IMR-90 (cell line): ENCODE data around the gene PDE6A. TPM values are rescaled to one million over a fixed set of nuclear protein-coding genes. Genes with fewer than 3 reads are reported as not detected.

Source experiments
- ATAC-seq: fragments of 200-7000 bp; cut with Tn5 transposase; 2 replicates; pipeline ENCODE4 v1.9.1; 2020; ENCODE audit warnings: low read depth, mild to moderate bottlenecking, moderate library complexity
- BruUV-seq: library from RNA; stranded (reverse); fragments of 400-500 nt; replicated peaks from 2 replicates; lab custom pipeline; 2021; lab: Mats Ljungman, UMichigan
- CTCF ChIA-PET: fragments of 300-600 bp; formaldehyde crosslinking; extraction: SDS; loops from one replicate; lab custom pipeline; 2021; ENCODE audit warnings: antibody characterized with exemption; lab: Yijun Ruan, JAX
- POLR2A ChIA-PET: fragments of 300-600 bp; sonication (Branson Sonifier 250); formaldehyde crosslinking; loops from one replicate; lab custom pipeline; 2022; ENCODE audit warnings: antibody characterized with exemption; ENCODE audit not compliant: unreplicated experiment; lab: Charles Lee
- DNase-seq: peaks from one replicate; pipeline ENCODE4 v3.0.0; 2013
- H2AFZ ChIP-seq: replicated peaks from 2 replicates; pipeline ENCODE3; 2013; ENCODE audit warnings: low read length, mild to moderate bottlenecking; ENCODE audit not compliant: poor library complexity
- H2AK5ac ChIP-seq: 2 replicates; pipeline ENCODE4 v1.6.1; 2013; ENCODE audit warnings: low read depth, low read length, inconsistent platforms
- H2AK9ac ChIP-seq: replicated peaks from 2 replicates; pipeline ENCODE3; 2013; ENCODE audit warnings: mild to moderate bottlenecking, low read depth, low read length, moderate library complexity; ENCODE audit not compliant: poor library complexity
- H2BK120ac ChIP-seq: 2 replicates; pipeline ENCODE4 v1.6.1; 2013; ENCODE audit warnings: low read depth, low read length, inconsistent platforms
- H2BK15ac ChIP-seq: 3 replicates; pipeline ENCODE4 v1.6.1; 2013; ENCODE audit warnings: low read depth, low read length, inconsistent platforms
- H2BK20ac ChIP-seq: 2 replicates; pipeline ENCODE4 v1.6.1; 2013; ENCODE audit warnings: low read depth, mild to moderate bottlenecking, inconsistent platforms, low read length, moderate library complexity
- H2BK5ac ChIP-seq: 2 replicates; pipeline ENCODE4 v1.6.1; 2013; ENCODE audit warnings: mild to moderate bottlenecking, low read depth, low read length, inconsistent platforms; ENCODE audit not compliant: poor library complexity, severe bottlenecking
- H3K14ac ChIP-seq: replicated peaks from 2 replicates; pipeline ENCODE4 v1.6.1; 2013; ENCODE audit warnings: low read depth, low read length, inconsistent platforms
- H3K18ac ChIP-seq: 2 replicates; pipeline ENCODE4 v1.6.1; 2013; ENCODE audit warnings: low read depth, low read length, control low read depth
- H3K23ac ChIP-seq: 2 replicates; pipeline ENCODE4 v1.6.1; 2013; ENCODE audit warnings: low read depth, low read length, inconsistent platforms
- H3K27ac ChIP-seq: 2 replicates; pipeline ENCODE4 v1.5.1; 2013; ENCODE audit warnings: mild to moderate bottlenecking, control low read depth, low read length; ENCODE audit not compliant: insufficient read depth
- H3K27me3 ChIP-seq: 2 replicates; pipeline ENCODE4 v1.6.1; 2013; ENCODE audit warnings: low read length; ENCODE audit not compliant: control insufficient read depth, insufficient read depth
- H3K36me3 ChIP-seq: 2 replicates; pipeline ENCODE4 v1.6.1; 2013; ENCODE audit warnings: low read length, mixed read lengths; ENCODE audit not compliant: control insufficient read depth, insufficient read depth
- H3K4ac ChIP-seq: 2 replicates; pipeline ENCODE4 v1.6.1; 2013; ENCODE audit warnings: low read depth, low read length, inconsistent platforms
- H3K4me1 ChIP-seq: 2 replicates; pipeline ENCODE4 v1.6.1; 2013; ENCODE audit warnings: low read length, mixed read lengths; ENCODE audit not compliant: control insufficient read depth, insufficient read depth
- H3K4me2 ChIP-seq: 2 replicates; pipeline ENCODE4 v1.6.1; 2013; ENCODE audit warnings: low read depth, mild to moderate bottlenecking, control low read depth, low read length, moderate library complexity
- H3K4me3 ChIP-seq: 2 replicates; pipeline ENCODE4 v1.5.1; 2013; ENCODE audit warnings: low read depth, mild to moderate bottlenecking, control low read depth, low read length, moderate library complexity; ENCODE audit not compliant: insufficient read depth
- H3K56ac ChIP-seq: 2 replicates; pipeline ENCODE4 v1.6.1; 2013; ENCODE audit warnings: low read length, inconsistent platforms; ENCODE audit not compliant: insufficient read depth; ENCODE audit errors: extremely low read depth
- H3K79me1 ChIP-seq, 2 experiments: 2 replicates each; pipeline ENCODE4 v1.6.1; 2013; ENCODE audit warnings: low read length in 2 of 2, inconsistent platforms in 1 of 2, low read depth in 1 of 2
- H3K9ac ChIP-seq: 2 replicates; pipeline ENCODE4 v1.6.1; 2013; ENCODE audit warnings: low read depth, low read length, control low read depth
- H3K9me1 ChIP-seq: 2 replicates; pipeline ENCODE4 v1.6.1; 2013; ENCODE audit warnings: low read length, inconsistent platforms; ENCODE audit not compliant: insufficient read depth
- H3K9me3 ChIP-seq: 2 replicates; pipeline ENCODE4 v1.6.1; 2013; ENCODE audit warnings: low read length; ENCODE audit not compliant: control insufficient read depth, insufficient read depth
- H4K20me1 ChIP-seq: 2 replicates; pipeline ENCODE4 v1.6.1; 2013; ENCODE audit warnings: low read length, inconsistent platforms; ENCODE audit not compliant: insufficient read depth
- H4K5ac ChIP-seq: 2 replicates; pipeline ENCODE4 v1.6.1; 2013; ENCODE audit warnings: mild to moderate bottlenecking, low read depth, low read length, control low read depth
- H4K8ac ChIP-seq, 2 experiments: 2 replicates each; pipeline ENCODE4 v1.6.1; 2013; ENCODE audit warnings: low read depth in 2 of 2, low read length in 2 of 2, control low read depth in 1 of 2, inconsistent platforms in 1 of 2
- H4K91ac ChIP-seq: 2 replicates; pipeline ENCODE4 v1.6.1; 2013; ENCODE audit warnings: low read depth, low read length, inconsistent platforms; ENCODE audit not compliant: insufficient read depth
- CHD1 ChIP-seq: IDR thresholded peaks from 2 replicates; pipeline ENCODE4 v1.6.1; 2012; ENCODE audit warnings: low read depth, low read length, improper control_type of control experiment
- USF2 ChIP-seq: fragments of 150-350 bp; IDR thresholded peaks from 2 replicates; pipeline ENCODE4 v1.6.1; 2017; ENCODE audit warnings: mild to moderate bottlenecking, antibody characterized with exemption, low read length, low read depth
- WGBS, 2 experiments: methylation state at CpG; one replicate each; pipeline versions ENCODE4 v1.1.5 to v1.1.7; 2013; ENCODE audit warnings: missing lambda C conversion rate in 2 of 2; ENCODE audit not compliant: insufficient read length in 1 of 2; ENCODE audit errors: extremely low coverage in 2 of 2; 5-methylcytosine and 5-hydroxymethylcytosine counted together
- dilution Hi-C: fragments of 300-500 bp; cut with HindIII; formaldehyde crosslinking; loops from one replicate; pipeline ENCODE4 v1.14.3; 2018; ENCODE audit warnings: low sequenced_read_pairs; ENCODE audit not compliant: unreplicated experiment
- in situ Hi-C: fragments of 300-500 bp; cut with MboI; formaldehyde crosslinking; loops from 3 replicates; pipeline ENCODE4 v1.14.3; 2019; ENCODE audit warnings: low sequenced_read_pairs, inconsistent platforms, mixed read lengths
- intact Hi-C: fragments of 100-400 bp; cut with micrococcal nuclease; formaldehyde crosslinking; loops from 2 replicates; pipeline ENCODE4 v1.10.0; 2022
- polyA plus RNA-seq, 3 experiments: library from polyadenylated mRNA; depleted of rRNA; stranded (reverse); fragments of >200 nt; gene quantifications; 2 replicates each; pipeline ENCODE4 v1.2.3, GENCODE V29; 2012; ENCODE audit warnings: low replicate concordance in 1 of 3
- total RNA-seq: library from RNA; depleted of rRNA; stranded (reverse); fragments of >200 nt; gene quantifications from 2 replicates; pipeline ENCODE4 v1.2.3, GENCODE V29; 2012

The PDE6A gene
- total and polyA plus RNA-seq, 2 of the 4 experiments (the other 2 are of a cell fraction), result not detected

DNA sequence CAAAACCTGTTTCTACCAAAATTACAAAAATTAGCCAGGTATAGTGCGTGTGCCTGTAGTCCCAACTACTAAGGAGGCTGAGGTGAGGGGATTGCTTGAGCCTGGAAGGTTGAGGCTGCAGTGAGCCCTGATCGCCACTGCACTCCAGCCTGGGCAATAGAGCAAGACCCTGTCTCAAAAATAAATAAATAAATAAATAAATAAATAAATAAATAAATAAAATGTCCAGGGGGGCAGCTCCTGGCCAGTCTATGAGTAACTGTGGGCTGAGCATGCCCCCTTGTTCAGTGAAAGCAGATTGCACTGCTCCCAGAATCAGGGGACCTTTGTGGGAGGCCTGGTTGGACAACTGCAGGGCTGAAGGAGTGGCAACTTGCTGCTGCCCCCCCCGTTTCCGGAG lies 62.7 kb downstream of the PDE6A start:
- no peak overlapping the region for H2AFZ ChIP-seq
- H4K91ac ChIP-seq, result no peak overlapping the region
- no peak overlapping the region for H2BK120ac ChIP-seq
- H3K4ac ChIP-seq, result no peak overlapping the region
- no peaks in the 10 kb centered on the region for H3K9me3 ChIP-seq
- no peak overlapping the region for H4K8ac ChIP-seq
- peaks cover 12% of the 10 kb centered on the region for H3K27me3 ChIP-seq
- DNase-seq (no peak), ATAC-seq (no peak)
- no peak overlapping the region for H2AK5ac ChIP-seq
- no peak overlapping the region for H3K18ac ChIP-seq
- intact Hi-C loops (no loop called here), in situ Hi-C loops (no loop called here), dilution Hi-C loops (no loop called here)
- no peak overlapping the region for H3K9ac ChIP-seq
- ChIA-PET CTCF (no interaction called here), POLR2A (no interaction called here)
- no peak overlapping the region for H4K5ac ChIP-seq
- H2BK15ac ChIP-seq, result no peak overlapping the region
- no peak overlapping the region for H2BK5ac ChIP-seq
- no peak overlapping the region for H2BK20ac ChIP-seq
- no peak overlapping the region for H3K27ac ChIP-seq
- H4K20me1 ChIP-seq, result no peaks in the 10 kb centered on the region
- no peaks in the 10 kb centered on the region for H3K36me3 ChIP-seq
- TF ChIP-seq CHD1, result no peak
- TF ChIP-seq USF2, result no peak
- H3K9me1 ChIP-seq, result no peaks in the 10 kb centered on the region
- H3K56ac ChIP-seq, result no peak overlapping the region
- no peak overlapping the region for H3K4me2 ChIP-seq
- H2AK9ac ChIP-seq, result no peak overlapping the region
- no CpG with 5 or more reads among the region's 4 CpGs for WGBS, 2 experiments
- no TSS peak for BruUV-seq
- no peaks in the 10 kb centered on the region for H3K79me1 ChIP-seq
- no peak overlapping the region for H3K4me3 ChIP-seq
- H3K23ac ChIP-seq, result no peak overlapping the region
- H3K14ac ChIP-seq, result no peak overlapping the region
- 0 out of 2 replicates have a peak, but pooled peaks cover 2% of the 10 kb centered on the region for H3K4me1 ChIP-seq
